H9 (cell line): ENCODE data around the gene TCTN3. TPM values are rescaled to one million over a fixed set of nuclear protein-coding genes. Genes with fewer than 3 reads are reported as not detected.

Experiments
- DNase-seq: peaks from one replicate; pipeline ENCODE4 v3.0.0-alpha.2; 2017
- H2AFZ ChIP-seq: one replicate; pipeline ENCODE4 v1.6.1; 2013; ENCODE audit warnings: mild to moderate bottlenecking, low read length, control low read depth, moderate library complexity
- H2AK5ac ChIP-seq: 2 replicates; pipeline ENCODE4 v1.6.1; 2013; ENCODE audit warnings: low read length, control low read depth, mixed read lengths; ENCODE audit not compliant: insufficient read length
- H2BK120ac ChIP-seq: one replicate; pipeline ENCODE4 v1.6.1; 2013; ENCODE audit warnings: low read depth, mild to moderate bottlenecking, low read length, control low read depth, inconsistent platforms; ENCODE audit not compliant: poor library complexity, severe bottlenecking
- H2BK12ac ChIP-seq: 2 replicates; pipeline ENCODE4 v1.6.1; 2013; ENCODE audit warnings: low read length, control low read depth, mixed read lengths, low read depth; ENCODE audit not compliant: insufficient read length
- H2BK15ac ChIP-seq: 2 replicates; pipeline ENCODE4 v1.6.1; 2013; ENCODE audit warnings: low read depth, low read length, control low read depth
- H2BK20ac ChIP-seq: one replicate; pipeline ENCODE4 v1.6.1; 2013; ENCODE audit warnings: low read depth, mild to moderate bottlenecking, low read length, control low read depth, inconsistent platforms; ENCODE audit not compliant: poor library complexity, severe bottlenecking
- H2BK5ac ChIP-seq: 2 replicates; pipeline ENCODE4 v1.6.1; 2013; ENCODE audit warnings: low read length, control low read depth, mixed read lengths; ENCODE audit not compliant: insufficient read length
- H3K14ac ChIP-seq: 2 replicates; pipeline ENCODE4 v1.6.1; 2013; ENCODE audit warnings: low read length, control low read depth; ENCODE audit not compliant: insufficient read depth
- H3K18ac ChIP-seq: 2 replicates; pipeline ENCODE4 v1.6.1; 2013; ENCODE audit warnings: low read depth, mild to moderate bottlenecking, mixed read lengths, low read length, control low read depth; ENCODE audit not compliant: insufficient read length
- H3K23ac ChIP-seq: 2 replicates; pipeline ENCODE4 v1.6.1; 2013; ENCODE audit warnings: low read length, control low read depth, mixed read lengths, low read depth; ENCODE audit not compliant: insufficient read length
- H3K23me2 ChIP-seq: 2 replicates; pipeline ENCODE4 v1.6.1; 2013; ENCODE audit warnings: low read depth, mild to moderate bottlenecking, mixed read lengths, low read length, control low read depth; ENCODE audit not compliant: insufficient read length, poor library complexity, severe bottlenecking
- H3K27ac ChIP-seq: 2 replicates; pipeline ENCODE4 v1.5.1; 2013; ENCODE audit warnings: low read length, control low read depth, mixed read lengths, low read depth; ENCODE audit not compliant: insufficient read length
- H3K27me3 ChIP-seq: 2 replicates; pipeline ENCODE4 v1.6.1; 2013; ENCODE audit warnings: low read length, control low read depth, inconsistent platforms; ENCODE audit not compliant: insufficient read depth
- H3K4ac ChIP-seq: 2 replicates; pipeline ENCODE4 v1.6.1; 2013; ENCODE audit warnings: low read depth, mild to moderate bottlenecking, control low read depth, inconsistent platforms, low read length, moderate library complexity
- H3K4me1 ChIP-seq: 2 replicates; pipeline ENCODE4 v1.6.1; 2013; ENCODE audit warnings: low read length, control low read depth, inconsistent platforms; ENCODE audit not compliant: insufficient read depth
- H3K4me2 ChIP-seq: 2 replicates; pipeline ENCODE4 v1.6.1; 2013; ENCODE audit warnings: low read length, control low read depth, mixed read lengths; ENCODE audit not compliant: insufficient read length, insufficient read depth
- H3K56ac ChIP-seq: 2 replicates; pipeline ENCODE4 v1.6.1; 2013; ENCODE audit warnings: low read depth, mild to moderate bottlenecking, mixed read lengths, low read length, control low read depth; ENCODE audit not compliant: insufficient read length
- H3K79me1 ChIP-seq: 2 replicates; pipeline ENCODE4 v1.6.1; 2013; ENCODE audit warnings: low read depth, mild to moderate bottlenecking, moderate library complexity, low read length, control low read depth, inconsistent platforms; ENCODE audit not compliant: insufficient read depth, poor library complexity, severe bottlenecking
- H3K79me2 ChIP-seq: 2 replicates; pipeline ENCODE4 v1.6.1; 2013; ENCODE audit warnings: low read length, control low read depth, inconsistent platforms; ENCODE audit not compliant: insufficient read depth
- H3K9ac ChIP-seq: 2 replicates; pipeline ENCODE4 v1.6.1; 2013; ENCODE audit warnings: low read length, control low read depth, mixed read lengths; ENCODE audit not compliant: insufficient read length; ENCODE audit errors: extremely low read depth
- H3K9me3 ChIP-seq: one replicate; pipeline ENCODE4 v1.6.1; 2013; ENCODE audit warnings: low read depth, low read length, inconsistent platforms; ENCODE audit not compliant: control insufficient read depth
- H3T11ph ChIP-seq: one replicate; pipeline ENCODE4 v1.6.1; 2013; ENCODE audit warnings: mild to moderate bottlenecking, low read length, control low read depth, inconsistent platforms
- H4K20me1 ChIP-seq: one replicate; pipeline ENCODE4 v1.6.1; 2013; ENCODE audit not compliant: control insufficient read depth, insufficient read length, insufficient read depth
- H4K5ac ChIP-seq: 2 replicates; pipeline ENCODE4 v1.6.1; 2013; ENCODE audit warnings: low read depth, mild to moderate bottlenecking, mixed read lengths, low read length, control low read depth; ENCODE audit not compliant: insufficient read length
- H4K8ac ChIP-seq: replicated peaks from 2 replicates; pipeline ENCODE4 v1.6.1; 2013; ENCODE audit warnings: low read length, control low read depth, mixed read lengths, low read depth; ENCODE audit not compliant: insufficient read length
- H4K91ac ChIP-seq: 2 replicates; pipeline ENCODE4 v1.6.1; 2013; ENCODE audit warnings: low read depth, mild to moderate bottlenecking, moderate library complexity, mixed read lengths, low read length, control low read depth; ENCODE audit not compliant: insufficient read length
- H3K27ac Mint-ChIP-seq, 3 experiments: 2 replicates in 2 of 3; 3 replicates in 1 of 3; pipeline ENCODE4 v1.8.0; 2020 to 2021; ENCODE audit warnings: mixed read lengths in 3 of 3, mild to moderate bottlenecking in 1 of 3, moderate library complexity in 1 of 3
- H3K27me3 Mint-ChIP-seq: 2 replicates; pipeline ENCODE4 v1.8.0; 2021; ENCODE audit warnings: low read depth, mild to moderate bottlenecking, moderate library complexity, mixed read lengths
- H3K36me3 Mint-ChIP-seq, 3 experiments: 2 replicates in 2 of 3; 3 replicates in 1 of 3; pipeline ENCODE4 v1.8.0; 2020 to 2021; ENCODE audit warnings: low read depth in 3 of 3, mixed read lengths in 3 of 3; ENCODE audit not compliant: insufficient read depth in 1 of 3
- H3K4me1 Mint-ChIP-seq, 2 experiments: 2 replicates each; pipeline ENCODE4 v1.8.0; 2020; ENCODE audit warnings: mixed read lengths in 2 of 2
- H3K4me3 Mint-ChIP-seq, 2 experiments: 2 replicates in 1 of 2; 3 replicates in 1 of 2; pipeline ENCODE4 v1.8.0; 2020 to 2021; ENCODE audit warnings: mild to moderate bottlenecking in 2 of 2, mixed read lengths in 2 of 2, moderate library complexity in 1 of 2
- H3K9me3 Mint-ChIP-seq, 2 experiments: 2 replicates in 1 of 2; 3 replicates in 1 of 2; pipeline ENCODE4 v1.8.0; 2020; ENCODE audit warnings: mild to moderate bottlenecking in 2 of 2, mixed read lengths in 2 of 2, moderate library complexity in 1 of 2
- WGBS: extraction: QIAGEN DNeasy Blood & Tissue Kit; methylation state at CpG from one replicate; pipeline ENCODE4 v1.1.7; 2013; ENCODE audit warnings: missing lambda C conversion rate, low lambda C conversion rate, mixed read lengths; ENCODE audit not compliant: insufficient read length; ENCODE audit errors: extremely low coverage; 5-methylcytosine and 5-hydroxymethylcytosine counted together
- total RNA-seq: library from RNA; stranded (reverse); gene quantifications from 2 replicates; pipeline ENCODE4 v1.2.1, GENCODE V29; 2021
- TF ChIP-seq, protein P1 (sequence below): fragments of 200-600 bp; sonication (generic); conservative IDR thresholded peaks from 3 replicates; pipeline ENCODE4 v1.8.0; 2021; ENCODE audit warnings: antibody characterized with exemption, mild to moderate bottlenecking

TCTN3 gene
- total RNA-seq, 1 experiment from 2014 or later = 37.3 TPM

DNA sequence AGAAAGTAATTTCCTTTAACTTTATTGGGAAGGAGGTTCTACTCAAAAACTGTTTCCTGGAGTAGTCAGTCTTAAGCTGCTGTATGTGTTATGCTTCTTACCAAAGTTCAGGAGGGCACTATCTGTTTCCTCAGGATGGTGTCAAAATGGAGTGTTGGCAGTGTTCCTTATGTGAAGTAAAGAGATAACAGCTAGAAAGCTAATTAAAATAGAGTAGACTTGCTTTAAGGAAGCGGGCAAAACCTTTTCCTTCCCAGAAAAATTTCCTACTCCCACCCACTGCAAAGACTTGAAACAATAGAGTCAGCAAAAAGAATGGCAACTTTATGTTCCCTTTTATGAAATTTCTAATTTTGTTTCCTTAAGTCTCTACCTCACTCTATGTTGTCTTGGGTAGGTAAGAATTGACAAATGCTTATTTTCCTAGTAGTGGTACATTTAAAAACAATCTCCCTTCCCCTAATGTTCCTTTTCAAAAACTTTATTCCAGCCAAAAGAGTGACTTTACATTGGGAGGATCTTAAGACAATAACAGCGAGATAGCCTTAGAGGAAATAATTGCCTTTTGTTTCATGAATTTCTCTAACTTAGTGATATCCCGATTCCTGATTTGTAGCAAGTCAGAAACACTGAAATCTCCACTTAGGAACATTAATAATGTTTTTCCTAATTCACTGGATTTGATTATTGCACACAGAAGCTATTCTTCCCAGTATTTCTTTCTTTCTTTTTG, 35.8 kb upstream of the TCTN3 start:
- no peaks in the 10 kb centered on the region for H4K20me1 ChIP-seq
- no peaks in the 10 kb centered on the region for H3K79me1 ChIP-seq
- no peak overlapping the region for H3K4ac ChIP-seq
- Mint-ChIP-seq H3K27ac (no peak overlapping the region), H3K4me3 (no peak overlapping the region), H3K36me3 (peaks cover 8 to 25% (median 20%) of the 10 kb centered on the region in 3 experiments), H3K27me3 (no peaks in the 10 kb centered on the region; the same call in 1 of the 2 replicates), H3K9me3 (peaks cover 24 to 32% of the 10 kb centered on the region in 2 experiments), H3K4me1 (no peaks in the 10 kb centered on the region)
- no peak overlapping the region for H3K18ac ChIP-seq
- no peak overlapping the region for H4K8ac ChIP-seq
- H3K23me2 ChIP-seq = no peaks in the 10 kb centered on the region
- H3K79me2 ChIP-seq = no peaks in the 10 kb centered on the region
- H3K14ac ChIP-seq = no peak overlapping the region
- no peak overlapping the region for H3K27ac ChIP-seq
- no peak overlapping the region for H4K91ac ChIP-seq
- H3K9me3 ChIP-seq = peaks cover 6% of the 10 kb centered on the region
- no peak overlapping the region for H3K56ac ChIP-seq
- no peak overlapping the region for H3K9ac ChIP-seq
- no peak for DNase-seq
- H2BK12ac ChIP-seq = no peak overlapping the region
- no peak overlapping the region for H2BK5ac ChIP-seq
- H3K23ac ChIP-seq = no peak overlapping the region
- no CpG with 5 or more reads among the region's 3 CpGs for WGBS
- TF ChIP-seq, protein P1, sequence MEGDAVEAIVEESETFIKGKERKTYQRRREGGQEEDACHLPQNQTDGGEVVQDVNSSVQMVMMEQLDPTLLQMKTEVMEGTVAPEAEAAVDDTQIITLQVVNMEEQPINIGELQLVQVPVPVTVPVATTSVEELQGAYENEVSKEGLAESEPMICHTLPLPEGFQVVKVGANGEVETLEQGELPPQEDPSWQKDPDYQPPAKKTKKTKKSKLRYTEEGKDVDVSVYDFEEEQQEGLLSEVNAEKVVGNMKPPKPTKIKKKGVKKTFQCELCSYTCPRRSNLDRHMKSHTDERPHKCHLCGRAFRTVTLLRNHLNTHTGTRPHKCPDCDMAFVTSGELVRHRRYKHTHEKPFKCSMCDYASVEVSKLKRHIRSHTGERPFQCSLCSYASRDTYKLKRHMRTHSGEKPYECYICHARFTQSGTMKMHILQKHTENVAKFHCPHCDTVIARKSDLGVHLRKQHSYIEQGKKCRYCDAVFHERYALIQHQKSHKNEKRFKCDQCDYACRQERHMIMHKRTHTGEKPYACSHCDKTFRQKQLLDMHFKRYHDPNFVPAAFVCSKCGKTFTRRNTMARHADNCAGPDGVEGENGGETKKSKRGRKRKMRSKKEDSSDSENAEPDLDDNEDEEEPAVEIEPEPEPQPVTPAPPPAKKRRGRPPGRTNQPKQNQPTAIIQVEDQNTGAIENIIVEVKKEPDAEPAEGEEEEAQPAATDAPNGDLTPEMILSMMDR = no peak
- no peak overlapping the region for H3T11ph ChIP-seq
- no peaks in the 10 kb centered on the region for H3K27me3 ChIP-seq
- H4K5ac ChIP-seq = no peak overlapping the region
- H2AK5ac ChIP-seq = no peak overlapping the region
- H2AFZ ChIP-seq = no peak overlapping the region
- H3K4me1 ChIP-seq = no peaks in the 10 kb centered on the region
- H2BK15ac ChIP-seq = no peak overlapping the region
- H2BK120ac ChIP-seq = no peak overlapping the region
- no peak overlapping the region for H2BK20ac ChIP-seq
- H3K4me2 ChIP-seq = no peak overlapping the region
